ENCODE data around the gene CSRP1.

The CSRP1 gene

DNA sequence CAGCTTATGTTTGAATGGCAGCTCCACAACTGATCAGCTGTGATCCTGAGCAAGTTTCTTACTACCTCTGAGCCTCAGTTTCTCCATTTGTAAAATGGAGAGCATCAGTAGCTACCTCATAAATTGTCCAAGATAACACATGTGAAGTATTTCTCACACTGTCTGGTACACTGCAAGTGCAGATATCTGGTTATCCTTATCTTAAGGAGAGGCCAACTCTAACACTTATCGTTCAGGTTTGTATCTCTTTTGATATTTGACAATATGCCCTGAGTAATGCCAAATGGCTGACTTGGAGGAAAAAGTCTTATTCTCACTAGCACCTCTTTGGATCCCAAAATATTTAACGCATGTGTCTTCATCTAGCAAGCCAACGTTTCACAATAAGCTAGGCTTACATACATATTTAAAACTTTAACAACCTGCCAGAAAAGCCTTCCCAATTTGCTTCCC is 2.7 kb downstream of the CSRP1 start:
- TF ChIP-seq, protein P1, sequence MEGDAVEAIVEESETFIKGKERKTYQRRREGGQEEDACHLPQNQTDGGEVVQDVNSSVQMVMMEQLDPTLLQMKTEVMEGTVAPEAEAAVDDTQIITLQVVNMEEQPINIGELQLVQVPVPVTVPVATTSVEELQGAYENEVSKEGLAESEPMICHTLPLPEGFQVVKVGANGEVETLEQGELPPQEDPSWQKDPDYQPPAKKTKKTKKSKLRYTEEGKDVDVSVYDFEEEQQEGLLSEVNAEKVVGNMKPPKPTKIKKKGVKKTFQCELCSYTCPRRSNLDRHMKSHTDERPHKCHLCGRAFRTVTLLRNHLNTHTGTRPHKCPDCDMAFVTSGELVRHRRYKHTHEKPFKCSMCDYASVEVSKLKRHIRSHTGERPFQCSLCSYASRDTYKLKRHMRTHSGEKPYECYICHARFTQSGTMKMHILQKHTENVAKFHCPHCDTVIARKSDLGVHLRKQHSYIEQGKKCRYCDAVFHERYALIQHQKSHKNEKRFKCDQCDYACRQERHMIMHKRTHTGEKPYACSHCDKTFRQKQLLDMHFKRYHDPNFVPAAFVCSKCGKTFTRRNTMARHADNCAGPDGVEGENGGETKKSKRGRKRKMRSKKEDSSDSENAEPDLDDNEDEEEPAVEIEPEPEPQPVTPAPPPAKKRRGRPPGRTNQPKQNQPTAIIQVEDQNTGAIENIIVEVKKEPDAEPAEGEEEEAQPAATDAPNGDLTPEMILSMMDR (conservative IDR thresholded peaks at IDR 0.05; ENCODE audit: low read depth, low read length): no peak
- no peak overlapping the region for H3K4me3 ChIP-seq (ENCODE audit: low read length)
- DNase-seq (ENCODE audit: low read depth): no peak

DNA sequence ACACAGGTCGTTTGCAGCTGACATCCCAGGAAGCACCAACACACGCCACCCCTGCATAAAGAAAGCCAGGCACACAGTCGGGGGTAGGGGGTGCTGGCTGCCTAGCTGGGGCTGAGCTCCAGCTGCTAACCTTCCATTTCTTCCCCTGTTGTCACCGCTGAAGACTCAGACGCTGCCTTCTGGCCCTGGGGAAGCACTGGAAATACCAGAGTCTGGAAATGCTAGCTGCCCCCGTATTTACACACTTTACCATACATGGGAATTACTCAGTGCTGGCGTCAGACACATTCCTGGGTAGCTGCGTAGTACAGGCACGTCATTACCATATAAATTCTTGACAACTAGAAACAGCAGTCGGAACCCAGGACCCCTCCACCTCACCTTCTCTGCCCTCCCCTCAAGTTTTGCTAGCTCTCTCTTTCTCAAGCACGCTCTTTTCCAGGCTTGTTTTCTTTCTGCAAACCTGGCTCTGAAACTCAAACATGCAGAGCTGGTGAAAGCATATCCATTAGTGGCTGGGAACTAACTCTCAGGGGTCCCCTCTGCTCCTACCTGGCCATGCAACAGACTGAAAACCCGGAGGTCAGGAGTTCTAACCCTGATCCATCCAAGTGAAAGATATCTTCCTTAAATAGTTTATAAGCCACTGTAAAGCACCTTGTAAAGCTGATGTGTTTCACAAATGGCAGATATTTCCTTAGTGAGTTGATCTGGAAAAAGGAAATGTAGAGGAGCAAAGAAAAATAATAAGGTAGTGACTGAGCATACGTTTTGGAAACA is 3.3 kb downstream of the CSRP1 start:
- TF ChIP-seq, protein P1 (conservative IDR thresholded peaks at IDR 0.05; ENCODE audit: low read depth, low read length): no peak
- no peak overlapping the region for H3K4me3 ChIP-seq (ENCODE audit: low read length)
- DNase-seq (ENCODE audit: low read depth): peak; percentile 93

DNA sequence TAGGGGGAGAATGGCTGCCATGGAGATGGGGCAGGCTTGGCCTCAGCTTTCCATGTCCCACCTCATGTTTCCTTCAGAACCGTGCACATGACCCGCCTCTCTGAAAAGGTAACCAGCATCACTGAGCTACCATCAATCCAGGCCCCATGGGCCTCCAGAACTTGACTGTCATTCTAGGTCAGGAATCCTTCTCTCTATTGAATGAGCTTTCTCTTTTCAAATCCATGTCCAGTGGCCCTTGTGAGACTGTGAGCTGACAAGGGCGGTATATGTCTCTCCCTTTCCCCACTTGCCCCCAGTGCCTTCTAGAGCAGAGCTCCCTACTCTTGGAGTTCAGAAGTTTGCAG is 4.4 kb downstream of the CSRP1 start:
- DNase-seq (ENCODE audit: low read depth): no peak
- TF ChIP-seq, protein P1 (conservative IDR thresholded peaks at IDR 0.05; ENCODE audit: low read depth, low read length): no peak
- H3K4me3 ChIP-seq (ENCODE audit: low read length): no peak overlapping the region

DNA sequence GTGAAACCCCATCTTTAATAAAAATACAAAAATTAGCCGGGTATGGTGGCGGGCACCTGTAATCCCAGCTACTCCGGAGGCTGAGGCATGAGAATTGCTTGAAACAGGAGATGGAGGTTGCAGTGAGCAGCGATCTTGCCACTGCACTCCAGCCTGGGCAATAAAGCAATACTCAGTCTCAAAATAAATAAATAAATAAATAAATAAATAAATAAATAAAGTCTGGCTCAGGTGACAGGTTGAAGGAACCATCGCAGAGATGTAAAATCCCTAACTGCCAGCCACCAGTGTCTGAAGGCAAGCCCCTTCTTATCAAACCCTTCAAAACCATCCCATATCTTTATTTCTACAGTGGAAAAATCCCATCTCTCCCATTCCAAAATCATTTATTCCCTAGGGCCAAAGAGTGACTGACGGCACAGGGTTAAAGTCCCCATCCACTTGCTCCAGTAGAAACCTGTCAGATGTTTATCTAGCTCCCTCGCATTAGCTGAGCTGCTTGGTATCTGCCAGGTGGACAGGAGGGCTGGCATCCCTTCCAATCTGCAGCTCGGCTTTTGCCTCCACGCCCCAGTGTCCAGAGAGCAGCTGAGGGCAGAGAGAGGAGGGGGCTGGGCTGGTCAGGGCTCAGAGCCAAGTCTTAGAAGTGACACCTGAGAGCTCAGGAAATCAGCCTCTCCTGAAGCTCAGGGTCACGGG is 5.0 kb downstream of the CSRP1 start:
- DNase-seq (ENCODE audit: low read depth): no peak
- TF ChIP-seq, protein P1 (conservative IDR thresholded peaks at IDR 0.05; ENCODE audit: low read depth, low read length): no peak
- no peak overlapping the region for H3K4me3 ChIP-seq (ENCODE audit: low read length)

DNA sequence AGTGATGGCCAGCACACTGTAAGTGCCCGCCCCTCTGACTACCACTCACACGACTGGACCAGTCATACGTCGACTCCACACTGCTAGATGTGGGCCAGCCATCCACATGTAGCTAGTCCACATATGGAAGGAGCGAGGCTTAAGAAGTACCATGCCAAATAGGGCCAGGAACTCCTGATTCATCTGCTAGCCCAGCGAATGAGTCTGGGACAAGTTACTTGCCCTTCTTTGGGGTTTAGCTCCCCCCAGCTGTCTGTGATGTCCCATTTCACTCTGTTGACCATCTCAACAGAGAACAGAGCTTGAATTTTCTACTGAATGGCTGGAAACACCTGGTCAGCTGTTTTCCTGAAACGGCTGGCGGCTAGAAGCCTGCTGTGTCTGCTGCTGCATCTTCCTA is 5.8 kb downstream of the CSRP1 start:
- TF ChIP-seq, protein P1 (conservative IDR thresholded peaks at IDR 0.05; ENCODE audit: low read depth, low read length): no peak
- no peak overlapping the region for H3K4me3 ChIP-seq (ENCODE audit: low read length)
- no peak for DNase-seq (ENCODE audit: low read depth)

DNA sequence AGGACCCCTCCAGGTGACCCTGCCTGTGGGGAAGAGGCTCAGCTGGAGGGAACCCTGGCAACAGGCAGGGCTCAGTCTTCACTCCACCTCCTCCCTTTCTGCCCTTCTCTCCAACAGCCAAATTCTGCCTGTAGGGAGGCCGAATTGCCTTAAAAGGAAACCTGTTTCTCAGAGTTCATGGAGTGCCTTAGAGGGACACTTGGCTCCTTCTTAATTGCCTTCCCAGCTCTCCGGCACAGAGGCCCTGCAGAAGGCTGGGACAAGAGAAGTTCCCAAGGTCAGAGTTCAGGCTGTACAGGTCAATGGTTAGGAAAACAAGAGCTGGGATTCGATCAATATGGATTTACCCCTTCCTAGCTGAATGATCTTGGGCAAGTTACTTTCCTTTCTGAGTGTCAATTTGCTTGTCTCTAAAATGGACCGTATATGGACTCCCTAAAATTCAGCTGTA is 6.2 kb downstream of the CSRP1 start:
- DNase-seq (ENCODE audit: low read depth): no peak
- TF ChIP-seq, protein P1 (conservative IDR thresholded peaks at IDR 0.05; ENCODE audit: low read depth, low read length): no peak
- no peak overlapping the region for H3K4me3 ChIP-seq (ENCODE audit: low read length)
